ENCODE results near the gene ATF6.

GRCh38 chr1:161826478-161826877, 60.4 kb downstream of the ATF6 start:
- no peak for TF ChIP-seq CTCF (IDR thresholded peaks at IDR 0.05)
- no peak for TF ChIP-seq POLR2AphosphoS5 (IDR thresholded peaks at IDR 0.05)
- TF ChIP-seq POLR2A (IDR thresholded peaks at IDR 0.05), result no peak
